GM18520 (cell line): ENCODE results near the gene ZCCHC7.
"Not testable (repeated sequence)": the region's sequence is repeated elsewhere in the genome, so short reads cannot be mapped to it uniquely, and the experiment has no call there.

Experiments
- ATAC-seq: cut with Tn5 transposase; IDR thresholded peaks from one replicate; pipeline ENCODE4 v1.9.1; 2021; ENCODE audit not compliant: unreplicated experiment

Gene ZCCHC7

DNA sequence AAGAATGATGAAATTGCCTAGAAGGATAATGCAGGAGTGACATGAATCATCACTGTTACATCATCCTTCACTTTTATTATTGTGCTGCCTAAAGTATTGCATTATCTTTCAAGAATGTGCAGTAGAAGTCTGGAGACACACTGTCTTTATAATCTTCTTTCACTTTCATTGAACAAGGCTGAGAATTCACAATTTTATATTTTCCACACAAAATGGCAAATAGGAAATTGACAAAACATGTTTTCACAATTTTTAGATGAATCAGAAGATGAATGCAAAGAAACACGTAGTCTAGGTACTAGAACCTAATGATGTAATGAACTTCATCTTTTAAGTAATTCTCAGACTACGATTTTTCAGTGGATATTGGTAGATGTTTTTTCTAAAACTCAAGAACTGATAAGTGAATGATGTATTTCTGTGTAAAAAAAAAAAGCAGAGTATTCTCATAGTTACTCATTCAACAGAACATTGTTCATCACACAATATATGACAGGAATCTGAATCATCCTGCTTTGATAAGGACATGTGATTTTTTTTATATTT lies 170.6 kb downstream of the ZCCHC7 start:
- ATAC-seq, result no peak

DNA sequence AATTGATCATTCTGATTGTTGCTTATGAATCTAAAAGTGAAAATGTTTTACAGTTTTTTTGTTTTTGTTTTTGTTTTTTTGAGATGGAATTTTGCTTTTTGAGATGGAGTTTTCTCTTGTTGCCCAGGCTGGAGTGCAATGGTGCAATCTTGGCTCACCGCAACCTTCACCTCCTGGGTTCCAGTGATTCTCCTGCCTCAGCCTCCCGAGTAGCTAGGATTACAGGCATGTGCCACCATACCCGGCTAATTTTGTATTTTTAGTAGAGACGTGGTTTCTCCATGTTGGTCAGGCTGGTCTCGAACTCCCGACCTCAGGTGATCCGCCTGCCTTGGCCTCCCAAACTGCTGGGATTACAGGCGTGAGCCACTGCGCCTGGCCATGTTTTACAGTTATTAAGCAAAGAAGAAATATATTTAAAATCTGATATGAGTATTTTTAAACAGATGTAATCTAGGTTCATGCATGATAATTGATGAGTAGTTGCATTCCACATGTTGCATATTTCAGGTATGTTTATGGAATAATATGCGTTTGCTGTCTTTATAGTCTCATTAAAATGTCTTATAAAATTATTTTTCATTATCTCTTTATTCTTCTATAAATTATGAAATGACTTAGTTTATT lies 171.4 kb downstream of the ZCCHC7 start:
- not testable (repeated sequence) for ATAC-seq

DNA sequence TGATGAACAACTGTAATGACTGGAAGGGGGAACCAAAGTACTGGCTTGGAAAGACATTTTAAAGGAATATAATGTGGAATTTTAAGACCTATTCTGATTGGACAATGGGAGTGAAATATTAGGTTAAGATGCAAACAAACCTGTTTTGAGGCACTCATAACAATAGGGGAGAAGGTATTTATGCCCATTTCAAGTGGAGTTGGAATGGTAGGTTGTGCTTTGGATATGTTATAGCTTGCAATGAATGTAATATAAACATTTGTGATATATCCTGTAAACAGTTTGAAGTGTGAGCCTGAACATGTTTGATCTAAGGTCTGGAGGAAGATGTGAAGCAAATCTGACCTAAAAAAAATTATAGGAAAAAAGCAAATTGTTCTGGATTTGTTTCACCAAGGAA lies 172.5 kb downstream of the ZCCHC7 start:
- ATAC-seq, result no peak

DNA sequence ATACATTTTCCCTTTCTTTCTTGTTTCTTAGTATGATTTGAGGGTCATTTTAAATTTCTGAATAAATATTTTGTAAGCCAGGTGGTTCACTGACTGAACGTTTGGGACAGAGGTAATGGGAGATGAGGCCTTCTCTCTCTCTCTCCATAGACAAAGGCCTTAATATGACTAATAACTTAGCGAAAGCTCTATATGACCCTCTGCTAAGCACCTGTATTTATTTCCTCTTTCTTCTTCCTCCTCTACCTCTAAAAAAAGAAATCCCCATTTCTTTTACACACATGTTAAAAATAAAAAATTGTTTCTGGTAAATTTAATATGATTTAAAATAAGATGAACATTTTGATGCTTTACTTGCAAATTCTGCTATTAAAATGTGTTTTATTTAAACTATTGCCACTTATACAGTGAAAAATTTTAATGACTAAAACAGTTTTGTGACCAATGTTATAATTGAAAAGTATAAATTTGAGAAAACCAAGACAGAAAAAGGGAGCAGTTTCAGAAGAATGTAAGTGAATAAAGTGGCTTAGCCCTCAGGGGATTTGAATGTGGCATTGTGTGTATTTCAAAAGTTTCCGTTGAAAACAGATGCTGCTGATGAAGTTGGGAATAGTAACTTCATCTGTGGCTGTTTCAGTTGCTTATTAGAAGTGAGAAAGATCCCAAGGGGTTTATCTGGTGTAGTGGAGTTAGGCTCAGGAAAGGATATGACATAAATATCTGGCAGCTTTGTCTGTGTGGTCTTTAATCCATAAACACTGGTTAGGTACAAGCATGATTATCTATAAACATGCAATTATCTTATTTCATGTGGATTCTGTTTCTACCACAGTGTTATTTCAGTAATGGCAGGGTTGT lies 173.5 kb downstream of the ZCCHC7 start:
- peak; percentile 27 for ATAC-seq

DNA sequence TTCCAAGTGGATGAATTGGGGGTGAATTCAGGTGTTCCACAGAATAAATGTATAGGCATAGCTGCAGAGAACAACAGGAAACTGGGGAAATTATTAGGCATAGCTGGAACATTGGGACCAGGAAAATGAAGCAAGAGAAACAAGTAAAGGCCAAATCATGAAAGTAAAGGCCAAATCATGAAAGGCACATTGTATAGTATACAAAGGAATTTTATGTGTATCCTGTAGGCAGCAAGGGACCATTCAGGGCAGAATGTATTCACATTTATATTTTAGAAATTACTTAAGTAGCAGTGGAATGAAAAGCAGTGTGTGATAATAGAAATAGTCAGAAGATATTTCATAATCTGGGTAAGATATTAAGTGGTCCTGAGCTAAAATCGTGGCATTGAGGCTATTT lies 174.8 kb downstream of the ZCCHC7 start:
- ATAC-seq, result no peak

DNA sequence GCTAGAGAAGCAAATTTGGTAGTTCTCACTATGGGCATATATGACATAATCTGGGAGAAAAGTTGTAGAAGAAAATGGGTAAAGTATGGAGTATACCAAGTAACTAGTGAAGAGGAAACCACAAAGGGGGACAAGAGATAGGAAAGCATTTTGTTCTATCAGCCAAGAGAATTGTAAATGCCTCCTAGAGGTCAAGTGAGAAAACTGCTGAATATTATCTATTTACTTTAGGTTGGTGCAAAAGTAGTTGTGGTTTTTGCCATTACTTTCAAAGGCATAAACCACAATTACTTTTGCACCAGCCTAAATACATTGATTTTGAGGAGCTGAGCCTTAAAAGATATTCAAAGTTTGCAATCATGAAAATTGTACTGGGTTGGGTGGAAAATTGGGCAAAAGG lies 175.4 kb downstream of the ZCCHC7 start:
- no peak for ATAC-seq

DNA sequence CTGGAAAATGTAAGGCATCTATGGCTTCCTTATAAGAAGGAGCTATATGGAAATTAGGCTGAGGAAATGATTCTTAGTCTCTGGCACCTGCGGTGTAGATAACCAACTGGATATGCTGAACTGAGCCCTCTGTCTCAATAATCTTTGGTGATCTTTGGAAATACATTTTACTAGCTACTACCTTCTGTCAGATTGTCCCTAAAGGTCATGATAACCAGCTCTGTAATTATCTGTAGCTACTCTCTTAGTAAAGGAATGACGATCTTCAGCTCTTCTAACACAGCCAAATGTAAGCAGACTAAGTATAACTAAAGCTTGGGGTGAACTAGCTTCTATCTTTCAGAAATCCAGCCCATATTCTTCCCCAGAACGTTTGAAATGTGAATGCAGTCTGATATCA lies 177.2 kb downstream of the ZCCHC7 start:
- no peak for ATAC-seq

DNA sequence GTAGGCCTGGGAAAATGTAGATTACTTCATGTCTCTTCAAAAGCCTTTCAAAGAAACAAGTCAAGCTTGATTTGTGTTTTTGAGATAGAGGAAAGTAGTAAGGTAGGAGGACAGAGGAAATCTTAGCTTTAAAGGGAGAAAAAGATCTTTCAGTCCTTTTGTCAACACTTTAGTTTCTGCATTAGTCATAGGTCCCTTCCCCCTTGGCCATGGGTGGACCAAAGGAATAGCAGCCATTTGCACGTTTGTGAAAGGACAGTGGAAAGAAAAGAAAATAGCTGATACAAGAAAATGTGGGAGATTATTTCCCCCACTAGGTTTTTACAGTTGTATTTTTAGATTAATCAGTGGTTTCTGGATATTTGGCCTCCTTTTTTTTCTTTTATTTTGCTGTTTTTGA lies 180.2 kb downstream of the ZCCHC7 start:
- ATAC-seq, result peak; percentile 27

DNA sequence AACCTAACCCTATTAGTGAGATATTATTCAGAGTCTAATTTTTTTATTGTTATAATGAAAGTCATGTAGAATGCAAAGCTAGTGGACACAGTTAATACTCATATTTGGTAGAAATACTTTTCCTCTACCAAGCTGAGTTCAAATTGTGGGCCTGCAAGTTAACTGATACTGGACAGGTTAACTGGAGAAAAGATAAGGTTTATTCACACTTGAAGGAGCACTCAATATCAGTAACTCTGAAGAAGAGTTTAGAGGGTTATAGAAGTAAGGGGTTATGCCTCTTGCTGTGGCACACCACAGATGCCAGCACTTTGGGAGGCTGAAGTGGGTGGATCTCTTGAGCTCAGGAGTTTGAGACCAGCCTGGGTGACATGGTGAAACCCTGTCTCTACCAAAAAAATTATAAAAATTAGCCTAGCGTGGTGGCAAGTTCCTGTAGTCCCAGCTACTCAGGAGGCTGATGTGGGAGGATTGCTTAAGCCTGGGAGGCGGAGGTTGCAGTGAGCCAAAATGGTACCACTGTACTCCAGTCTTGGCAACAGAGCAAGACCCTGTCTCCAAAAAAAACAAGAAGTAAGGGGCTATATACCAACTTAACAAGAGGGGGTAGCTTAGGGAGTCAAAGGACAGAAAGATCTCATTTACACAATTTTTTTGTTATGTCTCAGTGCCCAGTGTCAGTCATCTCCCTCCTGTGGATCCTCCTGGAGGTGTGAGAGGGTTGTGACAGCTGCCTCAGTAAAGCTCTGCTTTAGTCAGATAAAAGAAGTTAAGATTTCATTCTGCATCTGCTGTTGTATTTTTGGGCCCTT lies 180.9 kb downstream of the ZCCHC7 start:
- no peak for ATAC-seq

DNA sequence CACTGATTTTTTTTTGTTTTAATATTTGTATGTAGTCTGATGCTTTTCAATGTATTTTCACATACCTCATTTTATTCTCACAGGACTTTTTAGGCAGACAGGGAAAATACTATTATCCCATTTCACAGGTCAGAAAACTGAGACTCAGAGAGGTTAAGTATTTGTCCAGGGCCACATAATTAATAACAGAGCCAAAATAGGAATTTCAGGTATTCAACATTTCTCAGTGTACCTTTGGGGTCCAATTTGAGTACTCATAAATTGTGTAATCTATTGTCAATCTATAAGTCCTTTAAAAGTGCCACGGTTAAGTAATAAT lies 181.4 kb downstream of the ZCCHC7 start:
- no peak for ATAC-seq

DNA sequence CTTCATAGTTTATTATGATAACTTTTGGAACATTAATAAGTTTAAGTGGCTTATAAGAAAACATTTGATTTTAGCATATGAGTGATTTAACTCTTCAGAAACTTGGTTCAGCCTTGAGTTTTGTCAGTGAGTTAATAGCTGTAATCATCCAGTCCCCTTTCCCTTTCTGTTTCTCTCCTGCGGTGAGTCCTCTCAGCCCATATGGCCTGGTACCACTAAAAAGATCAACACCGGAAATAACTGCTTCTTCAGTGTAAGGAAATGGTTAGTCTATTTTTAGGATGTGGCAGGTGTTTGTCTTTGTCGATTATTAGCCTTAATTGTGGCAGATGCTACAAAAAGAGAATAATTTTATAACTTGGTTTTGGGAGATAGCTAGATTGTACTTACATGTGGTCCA lies 181.9 kb downstream of the ZCCHC7 start:
- peak; percentile 76 for ATAC-seq

DNA sequence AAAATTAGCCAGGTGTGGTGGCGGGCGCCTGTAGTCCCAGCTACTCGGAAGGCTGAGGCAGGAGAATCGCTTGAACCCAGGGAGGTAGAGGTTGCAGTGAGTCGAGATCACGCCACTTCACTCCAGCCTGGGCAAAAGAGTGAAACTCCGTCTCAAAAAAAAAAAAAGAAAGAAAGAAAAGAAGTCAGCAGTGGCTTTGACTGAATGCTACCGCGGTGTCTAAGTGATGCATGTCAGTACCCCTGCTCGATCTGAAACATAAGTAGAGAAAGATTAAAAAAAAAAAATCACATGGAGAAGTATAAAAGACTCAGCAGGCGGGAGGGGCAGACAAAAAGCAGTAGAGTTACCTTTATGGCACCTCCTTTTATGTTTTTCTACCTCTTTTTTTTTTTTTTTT lies 182.9 kb downstream of the ZCCHC7 start:
- ATAC-seq, result not testable (repeated sequence)

DNA sequence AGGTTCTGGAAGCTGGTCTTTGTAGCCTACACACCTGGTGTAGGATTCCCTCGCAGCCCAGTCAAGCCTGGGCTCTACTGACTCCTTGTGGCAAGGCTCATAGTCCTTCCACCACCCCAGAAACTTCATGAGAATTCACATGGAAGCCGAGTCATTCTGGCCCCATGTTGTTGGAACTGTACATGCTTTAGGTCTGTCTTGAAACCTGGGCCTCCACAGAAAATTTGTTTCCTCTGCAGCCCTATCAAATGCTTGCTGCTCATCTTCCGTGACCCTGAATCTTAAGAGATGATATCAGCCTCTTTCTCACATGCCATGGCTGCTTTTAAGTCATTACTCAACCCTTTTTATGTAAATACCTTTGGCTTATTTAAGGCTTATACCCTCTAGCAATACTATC lies 188.8 kb downstream of the ZCCHC7 start:
- ATAC-seq, result no peak

DNA sequence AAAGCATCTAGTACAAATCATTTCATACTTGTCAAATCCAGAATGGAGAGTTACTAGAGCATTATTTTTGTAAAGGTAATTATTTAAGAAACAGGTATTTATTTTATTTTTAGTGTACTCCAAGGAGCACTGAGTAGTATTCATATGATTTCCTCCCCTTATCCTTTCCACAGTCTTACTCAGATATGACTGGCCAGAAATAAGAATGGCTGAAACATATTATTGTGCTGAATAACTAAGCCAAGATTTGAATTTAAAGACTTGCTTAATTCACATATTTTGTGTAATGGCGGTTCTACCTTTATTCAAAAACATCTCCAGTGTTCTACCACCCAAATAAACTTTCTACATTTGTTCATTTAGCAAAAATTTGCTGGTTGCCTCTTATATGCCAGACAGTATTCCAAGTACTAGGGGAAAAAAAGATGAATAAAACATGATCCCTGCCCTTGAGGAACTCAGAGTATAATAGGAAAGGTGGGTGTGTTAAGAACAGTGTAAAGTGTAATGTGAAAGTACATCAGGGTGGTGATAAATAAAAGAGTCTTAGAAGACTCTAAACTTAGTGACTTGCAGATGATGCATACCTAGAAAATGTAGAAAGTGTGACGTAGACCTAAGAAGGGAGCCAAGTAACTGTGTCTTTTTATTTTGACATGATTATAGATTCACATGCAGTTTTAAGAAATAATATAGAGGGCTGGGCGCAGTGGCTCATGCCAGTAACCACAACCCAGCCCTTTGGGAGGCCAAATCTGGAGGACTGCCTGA lies 191.7 kb downstream of the ZCCHC7 start:
- no peak for ATAC-seq

DNA sequence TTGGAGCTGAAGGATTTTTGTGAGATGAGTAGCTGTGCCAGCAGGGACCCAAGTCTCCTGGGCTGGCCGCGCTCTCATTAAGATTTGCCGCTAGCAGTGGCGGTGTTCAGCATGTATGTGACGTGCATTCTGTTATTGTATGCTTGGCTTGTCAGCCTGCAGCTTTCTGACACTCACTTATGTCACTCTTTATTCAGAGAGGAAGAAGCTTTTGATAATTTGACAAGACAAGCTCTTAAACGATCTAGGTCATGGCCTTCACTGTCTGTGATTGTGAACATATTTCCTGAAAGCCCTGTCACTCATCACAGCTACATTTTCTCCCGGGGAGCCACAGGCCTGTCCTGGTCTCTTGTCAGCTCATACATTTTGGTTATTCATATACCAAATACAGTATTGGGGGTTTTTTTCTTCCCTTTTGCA lies 203.9 kb downstream of the ZCCHC7 start:
- ATAC-seq, result no peak

DNA sequence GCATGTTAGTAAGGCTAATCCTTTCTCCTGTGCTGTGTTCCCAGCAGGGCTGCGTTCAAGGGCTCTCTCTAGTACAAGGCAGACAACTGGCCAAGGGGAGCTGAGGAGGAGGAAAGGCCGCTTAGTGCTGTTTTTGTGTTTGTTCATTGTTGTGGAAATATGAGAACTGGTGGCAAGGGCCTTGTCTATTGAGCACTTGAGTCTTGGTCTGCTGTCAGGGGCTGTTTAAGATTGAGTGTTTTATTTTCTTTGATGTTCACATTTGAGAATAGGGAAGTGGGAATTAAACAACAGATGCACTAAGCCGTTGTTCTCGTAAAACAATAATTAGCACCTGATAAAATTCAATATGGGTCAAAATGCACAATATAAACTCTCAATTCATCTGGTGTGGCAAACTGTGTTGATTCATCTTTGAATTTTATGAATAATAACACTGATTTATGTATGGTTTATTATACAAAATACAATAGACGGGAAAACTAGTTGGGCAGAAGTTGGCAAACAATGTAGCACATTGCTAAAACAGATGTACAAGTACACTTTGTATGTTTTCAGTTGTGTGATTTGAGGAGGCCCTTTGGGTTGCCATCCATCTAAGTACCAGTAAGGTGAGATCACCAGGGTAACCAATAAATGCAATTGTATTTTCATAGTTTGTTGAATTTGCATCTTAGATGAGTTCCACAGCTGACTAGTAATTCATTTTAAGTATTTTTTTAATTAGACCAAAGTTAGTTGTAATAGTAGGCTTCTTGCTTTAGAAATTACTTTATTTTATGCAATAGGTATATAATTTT lies 204.5 kb downstream of the ZCCHC7 start:
- no peak for ATAC-seq

DNA sequence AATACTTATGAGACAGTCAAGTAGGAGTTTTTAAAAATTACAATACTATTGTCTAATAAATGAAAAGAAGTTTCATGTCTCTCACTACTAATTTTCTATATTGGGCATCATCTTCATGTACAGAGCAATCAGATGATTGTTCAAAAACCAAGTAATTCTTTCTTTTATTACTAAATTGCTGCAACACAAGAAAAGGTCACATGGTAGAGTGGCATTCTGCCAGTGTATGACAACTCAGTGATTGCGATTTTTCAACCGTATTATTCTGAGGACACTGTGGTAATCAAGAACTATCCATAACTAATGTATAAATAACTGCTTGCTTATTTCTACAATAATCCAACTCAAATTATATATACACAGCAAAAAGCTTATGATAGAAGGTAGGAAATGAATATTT lies 205.4 kb downstream of the ZCCHC7 start:
- ATAC-seq, result no peak

DNA sequence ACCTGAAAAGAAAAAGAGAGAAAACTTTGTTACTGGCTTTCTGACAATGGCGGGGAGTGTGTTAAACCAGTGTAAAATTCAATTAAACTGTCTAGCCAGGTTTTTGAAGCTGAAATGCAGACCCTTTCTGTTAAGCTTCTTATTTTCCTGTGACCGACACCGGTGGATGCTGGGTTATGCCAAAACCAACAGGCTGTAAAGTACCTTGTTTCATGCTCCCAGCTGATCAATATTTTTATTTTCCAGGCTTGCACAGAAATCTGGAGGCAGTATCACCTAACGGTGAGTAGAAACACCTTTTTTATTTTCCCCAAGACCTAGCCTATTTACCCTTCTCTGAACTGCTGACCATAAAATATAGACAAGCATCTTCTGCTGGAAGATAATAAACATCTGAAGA lies 207.2 kb downstream of the ZCCHC7 start:
- no peak for ATAC-seq

DNA sequence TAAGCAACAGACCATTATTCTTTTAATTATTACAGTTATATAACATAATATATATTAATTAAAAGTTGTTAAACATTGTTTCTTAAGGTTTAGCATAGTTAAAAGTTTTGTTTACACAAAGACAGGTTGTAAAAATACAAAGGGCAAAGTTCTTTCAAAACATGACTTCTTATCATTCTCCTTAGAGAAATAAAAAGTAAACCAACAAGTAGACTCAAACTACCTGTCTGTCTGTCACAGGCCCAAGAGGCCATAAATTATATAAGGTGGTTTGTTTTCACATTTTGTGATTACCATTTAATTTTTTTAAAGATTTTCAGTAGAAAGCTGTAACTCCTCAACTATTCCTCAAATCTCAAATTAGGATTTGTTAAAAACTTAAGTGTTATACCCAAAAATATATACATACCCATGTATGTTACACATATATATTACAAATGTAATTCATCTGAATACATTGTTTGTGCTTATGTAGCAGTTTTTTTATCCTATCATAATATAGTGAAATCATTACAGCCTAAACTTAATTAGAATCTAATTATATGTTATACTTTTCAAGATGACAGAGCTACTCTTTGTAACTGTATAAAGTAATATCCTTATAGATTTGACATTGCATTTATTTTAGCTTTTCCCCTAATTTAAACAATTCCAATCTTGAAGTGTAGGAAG lies 208.3 kb downstream of the ZCCHC7 start:
- no peak for ATAC-seq

DNA sequence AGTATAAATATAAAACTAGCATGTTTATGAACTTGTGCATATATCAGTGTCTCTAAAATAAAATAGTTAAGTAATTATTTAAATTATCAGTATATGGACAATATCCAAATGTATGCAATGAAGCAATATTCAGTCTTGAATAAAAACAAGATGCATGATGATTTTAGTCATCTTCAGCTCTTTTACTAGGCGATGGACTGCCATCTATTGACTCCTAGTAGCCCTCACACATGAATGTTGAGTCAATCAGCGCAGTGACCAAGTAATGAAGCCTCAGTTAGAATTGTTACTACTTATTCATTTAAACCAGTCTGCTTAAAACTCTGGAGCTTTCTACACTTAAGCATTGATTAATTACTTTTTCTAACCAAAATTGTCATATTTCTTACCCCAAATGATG lies 209.2 kb downstream of the ZCCHC7 start:
- ATAC-seq, result no peak
